Measurements from ENCODE around the gene CMTM8. TPM values are rescaled to one million over a fixed set of nuclear protein-coding genes. Genes with fewer than 3 reads are reported as not detected.

The CMTM8 gene
- total RNA-seq, 1 experiment from 2014 or later: 3.2 TPM

DNA sequence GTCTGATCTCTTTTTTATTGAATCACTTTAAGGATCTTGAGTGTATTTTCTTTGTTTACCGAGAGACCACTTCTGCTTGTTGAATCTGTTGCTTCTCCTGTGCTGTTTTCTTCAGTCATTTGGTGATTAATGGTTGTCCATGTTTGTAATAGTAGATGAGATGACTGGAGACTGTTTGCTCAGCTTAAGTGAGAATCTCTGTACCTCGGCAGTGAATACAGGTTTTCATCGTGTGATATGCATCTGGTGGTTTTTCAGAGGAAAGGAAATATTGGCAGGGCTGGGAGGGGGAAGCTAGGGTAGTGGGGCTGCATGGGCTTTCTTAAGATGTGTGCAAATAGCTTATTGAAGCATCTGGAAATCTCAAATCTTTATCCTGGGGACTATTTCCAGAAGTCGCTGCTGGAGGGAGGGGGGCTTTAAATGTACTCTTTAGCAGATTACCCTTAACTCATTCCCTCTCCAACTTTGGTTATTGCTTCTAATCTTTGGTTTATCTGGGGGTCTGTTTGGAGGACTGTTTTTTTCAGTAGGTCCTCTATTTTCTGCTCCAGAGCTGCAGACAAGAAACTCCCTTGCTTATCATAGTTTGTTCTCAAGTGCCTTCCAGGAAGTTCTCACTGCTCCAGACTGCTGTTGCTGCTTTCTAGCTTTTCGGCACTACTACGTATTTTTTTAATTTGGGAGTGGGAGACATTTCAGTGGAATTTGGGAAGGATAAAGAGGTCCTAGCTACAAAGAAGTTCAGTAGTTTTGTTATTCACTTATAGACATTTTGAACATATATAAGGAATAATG is 19.4 kb downstream of the CMTM8 start:
- in situ Hi-C loops (cut with HindIII; ENCODE audit: low pct_unique_long_range_greater_than_20kb, low sequenced_read_pairs): no loop called here
- no peak for DNase-seq (ENCODE audit: low read depth)

- in situ Hi-C loops (cut with HindIII; ENCODE audit: low pct_unique_long_range_greater_than_20kb, low sequenced_read_pairs): no loop called here
Observed at GRCh38 chr3:32258869-32259268, 20.4 kb downstream of the CMTM8 start.

DNA sequence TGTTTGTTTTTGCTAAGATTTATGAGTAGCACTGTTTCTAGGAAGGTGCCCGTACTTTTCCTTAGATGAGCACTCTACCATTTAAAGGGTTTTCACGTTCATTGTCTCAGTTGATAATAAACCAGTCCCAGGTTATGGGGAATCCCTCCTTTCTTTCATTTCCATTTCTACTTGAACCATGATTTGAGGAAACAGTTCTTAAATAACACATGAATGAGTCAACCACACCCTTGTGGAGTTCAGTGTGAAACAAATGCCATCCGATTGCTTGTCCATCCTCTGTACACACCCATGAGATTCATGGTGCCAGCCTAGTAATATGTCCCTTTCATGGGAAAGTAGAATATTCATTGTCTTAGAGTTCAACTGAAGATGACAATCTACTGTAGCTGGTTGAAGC is 23.1 kb downstream of the CMTM8 start:
- in situ Hi-C loops (cut with HindIII; ENCODE audit: low pct_unique_long_range_greater_than_20kb, low sequenced_read_pairs): no loop called here
- DNase-seq (ENCODE audit: low read depth): peak; percentile 37

More at GRCh38 chr3:32258869-32259268, 20.4 kb downstream of the CMTM8 start:
- DNase-seq (ENCODE audit: low read depth): no peak

DNA sequence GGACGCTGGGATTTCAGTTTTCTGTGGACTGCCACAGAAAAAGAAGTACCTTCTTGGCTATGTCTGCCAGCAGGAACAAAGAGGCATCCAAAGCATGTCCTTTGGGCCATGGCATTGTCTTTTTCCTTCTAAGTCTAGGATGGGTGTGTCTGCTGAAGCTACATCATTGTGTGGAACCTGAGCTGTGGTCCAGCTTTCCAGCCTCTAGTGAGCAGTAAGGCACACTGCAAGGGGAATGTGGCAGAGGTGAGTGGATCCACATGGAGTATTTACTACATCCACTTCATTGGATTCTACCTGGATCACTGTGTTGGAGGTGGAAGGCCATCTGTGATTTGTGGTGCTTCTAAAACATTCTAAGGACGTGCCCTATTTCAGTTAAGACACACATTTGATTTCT is 23.7 kb downstream of the CMTM8 start:
- in situ Hi-C loops (cut with HindIII; ENCODE audit: low pct_unique_long_range_greater_than_20kb, low sequenced_read_pairs): no loop called here
- no peak for DNase-seq (ENCODE audit: low read depth)

- DNase-seq (ENCODE audit: low read depth): no peak
- in situ Hi-C loops (cut with HindIII; ENCODE audit: low pct_unique_long_range_greater_than_20kb, low sequenced_read_pairs): no loop called here
Observed at GRCh38 chr3:32274306-32274705, 35.8 kb downstream of the CMTM8 start.

GRCh38 chr3:32275506-32275905 is 37.0 kb downstream of the CMTM8 start:
- no peak for DNase-seq (ENCODE audit: low read depth)
- in situ Hi-C loops (cut with HindIII; ENCODE audit: low pct_unique_long_range_greater_than_20kb, low sequenced_read_pairs): no loop called here

DNA sequence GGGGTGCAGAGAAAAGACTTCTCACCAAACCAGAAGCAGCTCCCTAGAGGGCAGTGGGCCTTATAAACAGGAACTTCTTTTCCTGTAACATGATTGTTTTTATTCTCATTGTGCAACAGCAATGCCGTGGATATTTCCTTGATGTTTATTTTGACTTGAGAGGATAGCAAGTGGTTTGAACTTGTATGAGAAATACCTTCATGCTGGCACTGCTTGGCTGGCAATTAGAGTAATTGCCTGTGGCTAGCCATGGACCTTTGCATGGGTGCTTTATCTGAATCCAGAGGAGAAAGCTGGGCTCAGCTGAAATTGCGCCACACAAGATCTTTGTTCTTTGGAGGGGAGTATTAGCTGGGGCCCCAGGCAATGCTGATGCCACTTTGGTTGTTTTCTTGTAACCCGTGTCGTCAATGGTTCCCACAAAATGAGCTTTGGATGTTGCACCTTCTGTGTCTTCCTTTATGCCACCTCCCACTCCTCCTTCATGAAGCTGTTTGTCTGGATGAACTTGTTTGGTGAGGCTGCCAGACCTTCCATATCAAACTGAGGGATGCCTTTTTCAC is 37.9 kb downstream of the CMTM8 start:
- DNase-seq (ENCODE audit: low read depth): no peak
- in situ Hi-C loops (cut with HindIII; ENCODE audit: low pct_unique_long_range_greater_than_20kb, low sequenced_read_pairs): no loop called here

DNA sequence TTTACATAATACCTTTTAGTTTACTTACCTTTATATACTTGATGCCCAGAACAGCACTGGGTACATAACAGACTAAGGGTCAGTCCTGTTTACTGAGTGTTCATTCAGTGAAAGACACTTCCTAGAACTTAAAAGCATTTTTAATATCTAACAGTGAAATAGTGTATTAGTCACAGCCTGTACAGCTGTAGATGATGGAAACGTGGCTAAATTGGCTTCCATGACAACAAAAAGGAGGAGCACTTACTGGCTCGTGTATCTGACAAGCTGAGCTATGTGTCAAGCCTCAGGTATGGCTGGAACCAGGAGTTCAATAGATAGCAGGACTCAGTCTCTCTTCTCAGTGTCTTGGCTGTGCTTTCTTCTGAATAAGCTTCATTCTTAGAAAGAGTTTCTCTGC is 40.2 kb downstream of the CMTM8 start:
- in situ Hi-C loops (cut with HindIII; ENCODE audit: low pct_unique_long_range_greater_than_20kb, low sequenced_read_pairs): no loop called here
- DNase-seq (ENCODE audit: low read depth): no peak

GRCh38 chr3:32280262-32280910 is 41.9 kb downstream of the CMTM8 start:
- DNase-seq (ENCODE audit: low read depth): no peak
- in situ Hi-C loops (cut with HindIII; ENCODE audit: low pct_unique_long_range_greater_than_20kb, low sequenced_read_pairs): no loop called here

GRCh38 chr3:32281570-32282106 is 43.2 kb downstream of the CMTM8 start:
- in situ Hi-C loops (cut with HindIII; ENCODE audit: low pct_unique_long_range_greater_than_20kb, low sequenced_read_pairs): no loop called here
- no peak for DNase-seq (ENCODE audit: low read depth)

DNA sequence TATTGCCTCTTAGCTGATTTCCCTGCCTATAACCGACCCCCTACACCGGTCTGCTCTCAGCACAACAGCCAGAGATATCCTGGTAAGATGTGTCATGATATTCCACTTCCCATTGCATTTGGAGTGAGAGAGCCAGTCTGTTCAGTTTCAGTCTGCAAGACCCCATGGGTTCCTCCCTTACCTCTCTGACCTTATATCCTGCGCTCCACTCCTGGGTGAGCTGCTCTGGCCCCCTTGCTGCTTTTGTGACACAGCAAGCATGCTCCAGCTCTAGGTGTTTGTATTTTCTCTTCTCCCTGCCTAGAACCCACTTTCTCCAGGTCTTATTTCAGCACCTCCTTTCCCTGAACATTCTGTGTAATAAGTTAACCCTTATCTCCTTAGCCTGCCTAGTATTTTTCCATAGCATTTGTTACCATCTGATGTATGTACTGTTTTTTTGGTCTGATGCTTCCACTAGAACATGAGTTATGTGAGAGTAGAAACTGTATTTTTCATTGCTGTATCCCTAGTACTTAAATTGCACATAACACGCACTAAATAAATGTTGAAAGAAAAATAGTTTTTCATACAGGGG is 44.2 kb downstream of the CMTM8 start:
- in situ Hi-C loops (cut with HindIII; ENCODE audit: low pct_unique_long_range_greater_than_20kb, low sequenced_read_pairs): no loop called here
- DNase-seq (ENCODE audit: low read depth): no peak

DNA sequence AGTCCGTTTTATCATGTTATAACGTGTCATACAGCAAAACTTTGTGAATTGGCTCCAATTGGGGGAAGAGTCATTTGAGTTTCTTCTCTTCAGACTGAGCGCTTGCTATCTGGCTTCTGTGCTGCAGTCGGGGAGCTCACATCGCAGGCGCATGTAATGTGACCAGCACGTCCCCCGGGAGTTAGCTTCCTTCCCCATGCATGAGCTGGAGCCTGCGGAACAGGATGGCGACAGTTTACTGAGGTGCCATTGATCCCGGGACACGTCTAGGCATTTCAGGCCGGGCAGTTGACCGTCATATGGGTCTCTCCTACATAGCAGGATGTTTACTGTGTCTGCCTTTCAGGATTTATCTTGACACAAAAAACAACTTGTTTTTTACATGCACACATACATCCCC is 44.8 kb downstream of the CMTM8 start:
- in situ Hi-C loops (cut with HindIII; ENCODE audit: low pct_unique_long_range_greater_than_20kb, low sequenced_read_pairs): no loop called here
- DNase-seq (ENCODE audit: low read depth): no peak

- in situ Hi-C loops (cut with HindIII; ENCODE audit: low pct_unique_long_range_greater_than_20kb, low sequenced_read_pairs): no loop called here
- no peak for DNase-seq (ENCODE audit: low read depth)
Observed at GRCh38 chr3:32284443-32285212, 46.1 kb downstream of the CMTM8 start.

DNA sequence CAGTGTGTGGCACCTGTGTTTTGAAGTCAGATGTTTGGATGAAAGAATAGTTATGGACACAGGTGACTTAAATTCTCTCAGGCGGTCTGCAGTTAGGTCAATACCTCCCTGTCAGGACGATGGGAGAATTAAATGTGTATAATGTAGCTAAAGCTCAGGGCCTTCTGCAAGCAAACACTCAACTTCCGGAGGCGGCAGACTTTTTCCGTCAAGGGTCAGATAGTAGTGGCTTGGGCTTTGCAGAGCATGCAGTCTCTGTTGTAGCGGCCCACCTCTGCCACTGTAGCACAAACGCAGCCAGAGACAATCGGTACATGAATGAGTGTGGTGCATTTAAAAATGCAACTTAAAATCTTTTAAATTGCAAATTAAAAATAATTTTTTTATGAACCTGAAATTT is 47.4 kb downstream of the CMTM8 start:
- in situ Hi-C loops (cut with HindIII; ENCODE audit: low pct_unique_long_range_greater_than_20kb, low sequenced_read_pairs): no loop called here
- DNase-seq (ENCODE audit: low read depth): no peak

DNA sequence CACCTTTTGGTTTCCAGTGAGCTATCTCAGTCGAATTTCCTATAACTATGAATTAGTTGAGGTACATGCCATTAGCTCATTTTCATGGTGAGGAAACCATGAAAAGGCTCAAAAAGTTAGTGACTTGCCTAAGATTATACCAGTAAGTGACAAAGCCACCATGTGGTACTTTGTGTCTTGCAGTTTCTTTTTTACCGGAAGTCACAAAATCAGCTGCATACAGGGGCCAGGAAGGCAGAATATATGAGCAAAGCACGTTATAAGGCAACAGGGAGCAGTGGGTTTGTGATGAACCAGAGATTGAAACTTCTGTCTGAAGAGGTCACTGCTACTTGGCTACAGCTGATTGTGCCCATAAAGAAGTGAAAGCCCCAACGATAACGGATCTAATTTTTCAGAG is 50.3 kb downstream of the CMTM8 start:
- in situ Hi-C loops (cut with HindIII; ENCODE audit: low pct_unique_long_range_greater_than_20kb, low sequenced_read_pairs): no loop called here

GRCh38 chr3:32290619-32291018 is 52.1 kb downstream of the CMTM8 start:
- in situ Hi-C loops (cut with HindIII; ENCODE audit: low pct_unique_long_range_greater_than_20kb, low sequenced_read_pairs): no loop called here

More for the DNA sequence above, 50.3 kb downstream of the CMTM8 start:
- DNase-seq (ENCODE audit: low read depth): no peak

DNA sequence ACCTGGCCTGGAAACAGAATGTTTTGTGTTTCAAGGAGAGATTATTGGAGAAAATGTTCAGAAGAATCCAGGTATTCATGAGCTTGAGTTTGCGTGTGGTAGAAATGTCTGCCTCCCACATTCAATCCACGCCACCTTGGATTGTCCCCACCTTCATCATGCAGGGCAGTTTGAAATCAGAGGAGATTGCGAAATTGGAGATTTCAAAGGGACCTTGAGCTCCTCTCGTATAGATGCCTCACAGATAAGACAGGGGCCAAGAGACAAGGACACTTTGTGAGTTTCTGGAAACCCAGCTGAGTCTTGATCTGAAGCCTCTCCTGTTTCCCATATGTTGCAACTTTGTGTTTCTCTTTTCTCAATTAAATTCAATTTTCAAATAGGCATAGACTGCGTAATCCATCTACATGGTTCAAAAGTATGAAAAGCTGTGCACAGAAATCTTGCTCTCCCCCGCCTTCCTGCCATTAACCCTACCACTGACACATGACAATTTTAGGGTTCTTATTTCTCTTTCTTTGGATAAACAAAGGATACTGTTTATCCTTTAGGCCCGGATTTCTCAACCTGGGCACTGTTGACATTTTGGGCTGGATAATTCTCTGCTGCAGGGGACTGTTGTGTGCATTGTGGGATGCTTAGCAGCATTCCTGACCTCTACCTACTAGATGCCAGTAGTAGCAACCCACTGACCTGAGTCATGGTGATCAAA is 53.8 kb downstream of the CMTM8 start:
- DNase-seq (ENCODE audit: low read depth): no peak
- in situ Hi-C loops (cut with HindIII; ENCODE audit: low pct_unique_long_range_greater_than_20kb, low sequenced_read_pairs): no loop called here

More at GRCh38 chr3:32290619-32291018, 52.1 kb downstream of the CMTM8 start:
- DNase-seq (ENCODE audit: low read depth): no peak

GRCh38 chr3:32293903-32294302 is 55.4 kb downstream of the CMTM8 start:
- in situ Hi-C loops (cut with HindIII; ENCODE audit: low pct_unique_long_range_greater_than_20kb, low sequenced_read_pairs): no loop called here
- no peak for DNase-seq (ENCODE audit: low read depth)
